HG03432 (cell line): ENCODE results near the gene DCAF16.
A peak's percentile ranks its signal among the peaks of the same experiment; 100 is the strongest.
"Not testable (repeated sequence)": the region's sequence is repeated elsewhere in the genome, so short reads cannot be mapped to it uniquely, and the experiment has no call there.

Experiments
- ATAC-seq: cut with Tn5 transposase; IDR thresholded peaks from one replicate; pipeline ENCODE4 v1.9.1; 2021; ENCODE audit warnings: mild to moderate bottlenecking, moderate library complexity; ENCODE audit not compliant: unreplicated experiment

Gene DCAF16

DNA sequence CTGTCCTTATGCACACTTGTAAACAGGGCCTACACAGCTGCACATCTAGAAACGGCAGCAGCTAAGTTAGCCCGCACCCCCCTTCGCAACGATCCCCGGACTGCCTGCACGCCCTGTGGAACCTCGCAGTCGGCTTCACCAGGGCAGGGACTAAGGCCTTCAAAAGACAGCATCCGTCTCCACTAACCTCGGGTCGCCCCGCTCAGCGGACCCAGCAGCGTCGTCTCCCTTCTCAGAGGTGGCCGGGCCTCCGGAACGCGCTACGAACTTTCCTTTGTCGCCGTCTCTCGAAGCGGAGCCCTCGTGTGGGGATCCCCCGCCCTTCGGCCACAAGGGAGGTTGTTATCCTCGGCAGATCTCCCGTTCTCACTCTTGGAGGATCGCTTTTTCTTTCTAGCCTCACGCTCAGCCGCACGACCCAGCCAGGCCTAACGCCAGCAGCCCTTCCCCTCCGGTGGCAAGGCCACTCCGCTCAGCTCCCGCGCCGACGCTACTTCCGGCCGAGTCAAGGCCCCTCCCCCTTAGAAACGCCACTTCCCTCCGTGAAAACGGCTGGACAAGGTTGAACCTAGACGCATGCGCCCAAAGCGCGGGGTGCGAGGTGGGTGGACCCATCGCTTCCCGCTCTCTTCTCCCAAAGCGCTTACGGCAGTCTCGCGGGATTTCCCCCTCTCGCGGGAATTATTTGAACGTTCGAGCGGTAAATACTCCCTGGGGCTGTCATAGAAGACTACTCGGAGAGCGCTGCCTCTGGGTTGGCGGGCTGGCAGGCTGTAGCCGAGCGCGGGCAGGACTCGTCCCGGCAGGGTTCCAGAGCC is at the start of gene DCAF16, which contains the start of gene NCAPG:
DCAF16 (minus strand) TSS at position 498 of the 818 bp plus-strand sequence. CDS start 6,616 bp downstream, outside the sequence.
NCAPG (plus strand) TSS at position 720 of the 818 bp plus-strand sequence. CDS start 99 bp downstream, outside the sequence.
- ATAC-seq = peak; percentile 92

DNA sequence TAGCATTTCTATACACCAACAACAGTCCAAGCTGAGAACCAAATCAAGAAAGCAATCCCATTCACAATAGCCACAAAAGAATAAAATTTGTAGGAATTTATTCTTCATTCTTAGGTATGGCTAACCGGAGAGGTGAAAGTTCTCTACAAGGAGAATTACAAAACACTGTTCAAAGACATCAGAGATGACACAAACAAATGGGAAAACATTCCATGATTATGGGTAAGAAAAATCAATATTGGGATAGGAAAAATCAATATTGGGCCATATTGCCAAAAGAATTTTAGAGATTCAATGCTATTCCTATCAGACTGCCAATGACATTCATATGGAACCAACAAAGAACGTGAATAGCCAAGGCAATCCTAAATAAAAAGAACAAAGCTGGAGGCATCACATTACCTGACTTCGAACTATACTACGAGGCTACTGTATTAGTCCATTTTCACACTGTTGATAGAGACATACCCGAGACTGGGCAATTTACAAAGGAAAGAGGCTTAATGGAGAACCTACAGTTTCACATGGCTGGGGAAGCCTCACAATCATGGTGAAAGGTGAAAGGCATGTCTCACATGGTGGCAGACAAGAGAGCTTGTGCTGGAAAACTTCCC is 49.3 kb upstream of the DCAF16 start:
- no peak for ATAC-seq

DNA sequence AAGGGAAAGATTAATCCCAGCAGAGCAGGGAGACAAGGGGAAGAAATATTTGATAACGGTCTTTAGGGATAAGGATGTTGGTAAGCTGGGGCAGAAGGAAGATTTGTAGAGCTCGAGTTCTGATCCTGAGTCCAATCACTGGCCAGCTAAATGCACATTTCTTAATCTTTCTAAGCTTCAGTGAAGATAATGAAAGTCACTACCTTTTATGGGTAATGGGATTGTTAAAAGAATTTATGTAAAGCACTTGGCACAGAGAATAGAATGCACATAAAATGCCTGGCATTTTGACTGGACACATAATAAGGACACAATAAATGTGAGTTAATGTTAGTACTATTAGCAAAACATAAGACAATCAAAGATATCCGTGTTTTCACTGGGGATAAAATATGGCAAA is 43.5 kb upstream of the DCAF16 start:
- no peak for ATAC-seq

- no peak for ATAC-seq
Observed at GRCh38 chr4:17851959-17852358, 41.4 kb upstream of the DCAF16 start.

- ATAC-seq = not testable (repeated sequence)
Observed at GRCh38 chr4:17850295-17850694, 39.7 kb upstream of the DCAF16 start.

- ATAC-seq = no peak
Observed at GRCh38 chr4:17846266-17846665, 35.7 kb upstream of the DCAF16 start.

GRCh38 chr4:17823871-17824669 is 13.5 kb upstream of the DCAF16 start:
- ATAC-seq = no peak

DNA sequence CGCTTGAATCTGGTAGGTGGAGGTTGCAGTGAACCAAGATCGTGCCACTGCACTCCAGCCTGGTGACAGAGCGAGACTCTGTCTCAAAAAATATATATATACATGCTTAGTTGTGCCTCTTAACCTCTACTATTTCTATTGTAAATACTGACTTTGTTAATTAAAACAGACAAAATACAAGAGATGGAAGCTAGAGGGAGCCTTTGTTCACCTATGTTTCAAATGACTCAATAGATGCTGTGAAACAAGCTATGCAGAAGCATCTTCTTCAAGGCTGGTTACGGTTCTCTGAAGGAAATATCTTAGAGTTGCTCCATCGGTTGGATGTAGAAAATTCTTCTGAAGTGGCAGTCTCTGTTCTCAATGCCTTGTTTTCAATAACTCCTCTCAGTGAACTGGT is 6.5 kb upstream of the DCAF16 start:
- ATAC-seq = peak; percentile 82

DNA sequence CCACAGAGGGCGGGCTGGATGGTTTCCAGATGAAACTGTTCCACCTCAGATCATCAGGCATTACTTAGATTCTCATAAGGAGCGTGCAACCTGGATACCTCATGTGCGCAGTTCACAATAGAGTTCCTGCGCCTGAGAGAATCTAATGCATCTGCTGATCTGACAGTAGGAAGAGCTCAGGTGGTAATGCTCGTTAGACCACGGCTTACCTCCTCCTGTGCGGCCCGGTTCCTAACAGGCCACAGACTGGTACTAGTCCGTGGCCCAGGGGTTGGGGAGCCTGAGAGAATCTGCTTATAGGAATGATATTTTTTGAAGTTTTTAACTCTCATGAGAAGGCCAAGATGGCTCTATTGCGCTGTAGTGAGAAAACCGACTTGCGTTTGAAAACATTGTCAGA is 5.6 kb upstream of the DCAF16 start:
- no peak for ATAC-seq

GRCh38 chr4:17814140-17814539 is 3.6 kb upstream of the DCAF16 start:
- no peak for ATAC-seq

DNA sequence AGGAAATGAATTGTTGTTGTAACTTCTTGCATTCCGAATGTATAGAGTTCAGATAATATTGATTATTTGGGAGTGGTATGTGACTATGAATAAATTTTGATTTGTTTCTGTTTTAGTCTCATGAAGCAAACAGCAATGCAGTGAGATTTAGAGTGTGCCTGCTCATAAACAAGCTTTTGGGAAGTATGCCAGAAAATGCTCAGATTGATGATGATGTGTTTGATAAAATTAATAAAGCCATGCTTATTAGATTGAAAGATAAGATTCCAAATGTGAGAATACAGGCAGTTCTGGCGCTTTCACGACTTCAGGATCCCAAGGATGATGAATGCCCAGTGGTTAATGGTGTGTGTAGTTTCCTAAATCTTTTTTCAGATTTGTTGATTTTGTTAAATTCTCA is 2.2 kb upstream of the DCAF16 start:
- ATAC-seq = no peak

- no peak for ATAC-seq
Observed at GRCh38 chr4:17812125-17812524, 1.6 kb upstream of the DCAF16 start.

GRCh38 chr4:17811078-17811603 is 584 bp upstream of the DCAF16 start:
- peak; percentile 36 for ATAC-seq

GRCh38 chr4:17809667-17810066 is 890 bp downstream of the DCAF16 start:
- no peak for ATAC-seq

DNA sequence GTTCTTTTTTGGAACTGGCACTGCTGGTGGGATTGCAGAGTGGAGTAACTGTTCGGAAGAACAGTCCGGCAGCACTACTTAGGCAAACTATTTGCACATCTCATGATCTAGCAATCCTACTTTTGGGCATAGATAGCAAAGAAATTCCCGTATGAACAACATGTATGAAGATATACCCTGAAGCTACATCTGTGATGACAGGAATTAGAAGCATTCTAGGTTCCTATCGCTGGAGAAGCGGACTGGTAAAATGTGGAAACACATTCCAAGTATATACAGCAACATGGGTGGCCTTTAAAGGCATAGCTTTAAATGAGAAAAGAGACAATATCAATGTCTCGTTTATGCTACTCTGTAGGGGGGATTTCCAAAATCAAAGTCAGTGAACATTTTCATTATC is 3.1 kb downstream of the DCAF16 start:
- no peak for ATAC-seq

DNA sequence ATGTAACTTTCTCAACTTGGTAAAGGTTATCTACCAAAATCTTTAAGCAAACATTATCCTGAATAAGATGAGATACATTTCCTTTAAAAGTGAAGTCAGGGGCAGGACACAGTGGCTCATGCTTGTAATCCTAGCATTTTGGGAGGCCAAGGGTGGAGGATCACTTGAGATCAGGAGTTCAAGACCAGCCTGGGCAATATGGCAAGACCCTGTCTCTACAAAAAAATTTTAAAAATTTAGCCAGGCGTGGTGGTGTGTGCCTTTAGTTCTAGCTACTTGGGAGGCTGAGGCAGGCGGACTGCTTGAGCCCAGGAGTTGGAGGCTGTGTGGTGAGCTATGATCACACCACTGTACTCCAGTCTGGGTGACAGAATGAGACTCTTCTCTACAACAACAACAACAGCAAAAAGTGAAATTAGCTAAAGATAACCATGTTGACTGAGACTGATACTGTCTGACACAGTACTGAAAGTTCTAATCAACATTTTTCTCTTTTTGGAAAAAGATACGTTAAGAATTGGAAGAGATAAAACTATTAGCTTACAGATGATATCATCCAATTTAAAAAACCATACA is 4.9 kb downstream of the DCAF16 start:
- ATAC-seq = no peak

DNA sequence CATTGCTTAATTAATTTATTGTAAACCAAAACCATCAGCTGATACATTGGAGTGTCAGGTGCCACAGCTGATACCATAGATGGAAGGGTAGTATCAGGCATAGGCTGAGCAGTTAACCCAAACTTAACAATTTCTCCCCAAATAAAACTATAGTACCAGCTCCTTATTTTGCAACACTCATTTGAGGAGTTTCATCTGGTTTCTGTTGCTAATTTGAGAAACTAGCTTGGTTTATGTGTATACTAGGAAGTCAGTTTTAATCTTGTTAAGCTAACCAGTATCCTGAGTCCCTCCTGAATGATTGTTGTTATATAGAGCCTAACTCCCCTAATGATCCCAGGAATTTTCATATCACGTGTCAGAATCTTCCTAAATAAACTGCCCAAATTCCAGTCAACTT is 12.7 kb downstream of the DCAF16 start:
- ATAC-seq = peak; percentile 46

- ATAC-seq = no peak
Observed at GRCh38 chr4:17794730-17795129, 15.8 kb downstream of the DCAF16 start.

DNA sequence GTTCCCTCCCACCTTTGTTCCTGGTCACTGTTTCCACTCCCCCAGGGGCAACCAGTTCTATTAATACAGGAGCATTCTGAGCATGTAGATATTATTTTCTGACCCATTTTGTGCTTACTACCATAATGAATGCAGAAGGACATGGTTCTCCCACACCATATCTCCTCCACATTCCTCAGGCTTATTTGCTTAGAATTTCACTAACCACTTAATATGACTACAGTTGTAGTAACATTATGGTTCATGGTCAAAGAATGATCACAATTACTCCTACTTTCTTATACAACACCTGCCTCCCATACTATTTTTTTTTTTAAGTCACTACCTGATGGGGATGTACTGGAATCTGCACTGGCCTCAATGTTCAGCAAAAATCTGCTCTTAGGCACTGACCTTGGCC is 21.6 kb downstream of the DCAF16 start:
- no peak for ATAC-seq

GRCh38 chr4:17787315-17787714 is 23.2 kb downstream of the DCAF16 start:
- no peak for ATAC-seq

DNA sequence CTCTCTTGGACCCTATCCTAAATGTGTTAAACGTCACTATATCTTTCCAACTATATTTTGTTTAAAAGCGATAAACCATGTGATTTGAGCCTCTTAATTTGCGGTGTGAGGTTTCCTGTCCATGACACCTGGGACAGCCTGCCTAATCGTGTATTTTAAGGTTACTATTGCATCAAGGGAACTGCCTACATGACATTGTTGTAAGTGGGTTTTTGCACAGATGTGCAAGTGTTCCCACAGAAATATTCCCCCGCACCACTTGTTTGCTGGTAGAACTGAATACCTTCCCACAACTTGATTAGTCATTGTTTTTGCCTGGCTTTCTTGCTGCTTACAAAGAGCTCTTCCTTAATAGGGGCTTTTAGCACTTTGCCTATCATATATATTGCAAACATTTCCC is 24.0 kb downstream of the DCAF16 start:
- peak; percentile 52 for ATAC-seq
